GM12892 (cell line): ENCODE measurements around the gene PRIM2.
"Not testable (repeated sequence)": the region's sequence is repeated elsewhere in the genome, so short reads cannot be mapped to it uniquely, and the experiment has no call there.

ENCODE experiments used
- POLR2AphosphoS5 ChIP-seq: IDR thresholded peaks from 2 replicates; pipeline ENCODE4 v1.6.1; 2011; ENCODE audit warnings: low read depth, low read length, control low read depth
- TAF1 ChIP-seq: IDR thresholded peaks from 2 replicates; pipeline ENCODE4 v1.6.1; 2011; ENCODE audit warnings: low read depth, mild to moderate bottlenecking, control low read depth, low read length, borderline replicate concordance

GRCh38 chr6:57465968-57466367 lies 148.5 kb downstream of the PRIM2 start:
- TF ChIP-seq POLR2AphosphoS5, TAF1: not testable (repeated sequence)
